Measurements from ENCODE around the gene CALCR. TPM values are rescaled to one million over a fixed set of nuclear protein-coding genes. Genes with fewer than 3 reads are reported as not detected.

The CALCR gene
- total RNA-seq, 1 experiment from 2014 or later: 0.98 TPM

- no peak for DNase-seq (ENCODE audit: low spot score)
These were observed 126.3 kb downstream of the CALCR start for GRCh38 chr7:93448176-93448575.

DNA sequence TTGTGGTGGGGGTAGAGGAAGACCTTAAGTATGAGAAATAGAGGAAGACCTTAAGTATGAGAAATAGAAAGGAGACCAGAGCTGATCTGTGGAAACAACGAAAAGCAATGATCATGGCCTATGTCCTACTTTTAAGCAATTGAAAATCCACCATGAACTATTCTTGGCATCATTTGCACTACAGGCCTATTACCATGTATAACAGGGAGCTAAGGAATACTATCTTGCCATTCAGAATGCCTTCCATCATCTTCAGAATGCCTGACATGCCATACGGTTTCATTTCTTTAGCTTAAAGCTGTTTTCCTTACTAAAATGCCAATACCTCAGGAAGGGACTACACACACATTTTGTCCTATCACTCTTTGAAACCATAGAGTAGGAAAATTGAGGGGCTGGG, 127.0 kb downstream of the CALCR start:
- DNase-seq (ENCODE audit: low spot score): no peak

- DNase-seq (ENCODE audit: low spot score): peak; percentile 47
These were observed 131.9 kb downstream of the CALCR start for GRCh38 chr7:93442478-93443224.

DNA sequence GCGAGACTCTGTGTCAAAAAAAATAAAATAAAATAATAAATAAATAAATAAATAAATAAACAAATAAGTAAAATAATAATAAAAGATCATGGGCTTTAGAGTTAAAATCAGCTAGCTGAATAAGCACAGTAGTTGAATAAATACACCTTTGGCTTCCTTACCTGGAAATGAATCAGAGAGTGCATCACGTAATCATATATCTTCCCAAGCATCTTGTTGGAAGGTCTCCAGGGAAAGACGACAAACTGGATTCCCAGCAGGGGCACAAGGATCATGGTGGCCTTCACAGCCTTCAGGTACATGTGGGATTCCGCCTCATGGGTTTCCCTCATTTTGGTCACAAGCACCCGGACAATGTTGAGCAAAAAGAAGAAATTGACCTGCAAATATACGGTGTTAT, 138.7 kb downstream of the CALCR start:
- no peak for DNase-seq (ENCODE audit: low spot score)

DNA sequence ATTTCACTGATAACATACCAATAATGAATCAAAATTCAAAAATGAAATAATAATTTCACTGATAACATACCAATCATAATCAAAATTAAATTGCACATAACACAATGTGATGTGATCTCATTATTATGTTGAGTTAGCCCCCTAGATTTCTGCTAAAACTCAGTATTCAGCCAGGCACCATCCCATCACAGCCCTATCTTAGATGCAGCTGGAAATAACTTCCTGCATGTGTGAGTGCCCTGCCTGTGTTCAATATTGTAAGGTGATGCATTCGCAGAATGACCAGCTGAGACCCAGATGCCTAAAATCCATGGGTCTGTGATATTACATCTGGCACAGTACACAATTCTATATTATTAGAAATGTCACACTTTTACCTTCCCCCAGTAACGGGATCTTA, 142.4 kb downstream of the CALCR start:
- DNase-seq (ENCODE audit: low spot score): no peak

DNA sequence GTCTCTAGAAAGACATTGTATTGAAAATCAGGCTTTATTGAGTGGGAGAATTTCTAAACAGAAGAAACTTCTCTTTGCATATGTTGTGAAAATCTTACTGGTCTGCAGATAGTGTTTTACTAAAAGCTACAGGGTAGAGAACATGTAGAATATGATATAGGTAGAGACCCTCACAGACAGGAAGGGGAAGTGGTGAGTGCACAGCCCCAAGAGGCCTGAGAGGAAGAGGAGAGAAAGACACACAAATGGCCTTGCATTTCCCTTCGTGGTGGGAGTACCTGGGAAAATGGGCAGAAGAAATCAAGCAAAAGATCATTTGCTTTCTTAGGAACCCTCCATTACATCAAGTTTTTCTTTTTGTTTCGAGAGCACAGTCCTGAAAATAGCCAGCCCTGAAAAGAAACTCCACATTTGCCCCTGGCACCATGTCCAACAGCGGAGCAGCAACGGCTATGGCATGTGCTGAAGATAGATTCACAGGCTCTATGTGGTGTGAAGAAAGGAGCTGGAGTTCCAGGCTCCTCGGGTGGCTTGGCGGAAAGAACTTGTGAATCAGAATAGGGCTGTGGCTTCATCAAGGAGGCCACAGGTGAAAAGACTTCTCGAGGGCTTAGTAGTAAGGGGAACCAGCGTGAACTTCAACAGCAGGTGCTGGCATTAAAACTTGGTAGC, 143.5 kb downstream of the CALCR start:
- no peak for DNase-seq (ENCODE audit: low spot score)

DNA sequence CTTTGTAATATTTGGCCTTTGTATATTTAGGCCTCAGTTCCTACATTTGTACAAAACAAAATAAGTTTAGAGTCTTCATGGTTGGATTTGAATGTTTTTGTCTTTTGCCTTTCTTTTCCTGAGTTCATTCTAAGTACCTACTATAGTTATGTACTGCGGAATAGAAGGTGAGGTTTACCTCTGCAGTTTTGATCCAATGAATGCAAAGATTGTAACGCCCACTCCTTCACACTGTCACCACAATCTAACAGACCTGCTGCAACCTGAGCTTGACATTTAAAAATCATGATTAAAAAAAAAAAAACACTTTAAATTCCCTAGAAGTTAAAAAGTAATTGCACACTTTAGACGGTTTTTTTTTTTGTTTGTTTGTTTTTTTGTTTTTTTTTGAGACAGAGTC, 145.0 kb downstream of the CALCR start:
- DNase-seq (ENCODE audit: low spot score): no peak

GRCh38 chr7:93427107-93427506, 147.4 kb downstream of the CALCR start:
- no peak for DNase-seq (ENCODE audit: low spot score)

DNA sequence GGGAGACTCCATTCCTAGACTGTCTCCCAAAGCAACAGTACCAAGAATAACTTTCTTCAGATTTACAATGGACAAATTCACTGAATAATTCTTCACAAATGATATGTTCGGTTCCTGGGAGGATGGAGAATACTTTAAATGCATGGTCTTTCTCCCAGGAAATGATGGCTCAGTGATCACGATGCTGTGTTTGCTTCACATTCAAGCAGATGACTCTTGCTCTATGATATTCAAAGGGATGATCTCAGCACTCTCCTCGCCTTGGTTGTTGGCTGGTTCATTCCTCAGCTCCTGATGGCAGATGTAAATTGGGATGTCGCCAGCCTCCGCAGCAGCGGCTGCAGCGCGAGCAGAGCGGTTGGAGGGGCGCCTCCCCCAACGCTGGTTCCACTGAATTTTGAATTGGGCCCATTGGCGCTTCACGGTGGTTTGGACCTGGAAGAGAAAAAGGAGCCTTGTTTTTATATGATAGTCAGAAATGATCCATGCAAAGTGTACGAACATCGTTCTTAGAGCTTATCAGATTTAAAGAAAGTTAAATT, 148.3 kb downstream of the CALCR start:
- no peak for DNase-seq (ENCODE audit: low spot score)

- no peak for DNase-seq (ENCODE audit: low spot score)
These were observed 159.9 kb downstream of the CALCR start for GRCh38 chr7:93414574-93414973.

DNA sequence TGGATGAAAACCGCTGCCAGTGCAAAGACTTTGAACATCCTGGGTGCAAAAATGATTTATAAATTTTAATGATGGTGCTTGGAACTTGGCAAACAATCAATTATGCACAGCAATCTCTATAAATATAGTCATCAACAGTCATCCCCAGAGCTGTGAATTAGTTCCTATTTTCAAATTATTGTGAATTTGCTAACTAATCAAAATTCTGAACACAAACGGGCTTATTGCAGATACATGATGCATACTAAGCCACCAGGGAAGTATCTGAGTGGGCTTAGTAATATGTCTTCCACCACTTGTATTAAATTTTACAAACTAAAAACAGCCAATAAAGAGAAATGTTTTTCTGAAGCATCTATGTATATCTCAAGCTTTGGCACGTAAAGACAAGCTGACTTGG, 165.2 kb downstream of the CALCR start:
- no peak for DNase-seq (ENCODE audit: low spot score)

DNA sequence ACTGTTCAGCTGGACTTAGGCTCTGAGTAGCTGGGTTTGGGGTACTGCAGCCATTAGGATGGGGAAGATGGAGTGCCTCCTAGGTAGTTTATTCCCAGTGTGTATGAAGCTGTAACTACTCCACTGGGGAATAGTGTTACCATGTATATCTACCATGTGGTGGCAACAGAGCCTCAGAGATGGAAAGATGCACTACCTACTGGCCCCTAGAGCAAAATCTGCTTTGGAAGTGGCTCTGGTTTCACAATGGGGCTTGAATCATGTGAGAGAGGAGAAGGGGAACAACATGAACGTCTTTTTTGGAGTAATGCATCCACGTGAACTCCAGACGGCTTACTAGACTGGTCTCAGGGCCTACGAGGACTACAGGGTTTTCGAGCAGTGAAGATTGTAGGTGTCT, 167.3 kb downstream of the CALCR start:
- DNase-seq (ENCODE audit: low spot score): no peak

DNA sequence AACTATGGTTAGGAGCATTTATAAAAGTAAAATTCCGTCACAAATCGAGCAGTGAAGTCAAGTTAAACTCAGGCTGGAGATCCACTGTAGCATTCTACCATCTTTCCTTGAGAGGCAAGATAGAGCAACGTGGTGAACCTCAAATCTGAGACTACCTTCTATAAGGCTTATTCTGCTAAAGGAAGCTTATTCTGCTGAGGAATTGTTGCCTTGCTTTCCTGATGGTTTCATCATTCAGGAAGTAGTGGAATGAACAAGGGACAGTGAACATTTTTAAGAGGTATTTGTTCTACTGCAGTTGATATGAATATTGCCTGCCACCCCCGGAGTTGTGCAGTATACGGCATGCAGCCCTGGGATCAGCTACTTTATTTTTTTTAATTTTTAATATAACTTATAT, 171.6 kb downstream of the CALCR start:
- DNase-seq (ENCODE audit: low spot score): no peak

DNA sequence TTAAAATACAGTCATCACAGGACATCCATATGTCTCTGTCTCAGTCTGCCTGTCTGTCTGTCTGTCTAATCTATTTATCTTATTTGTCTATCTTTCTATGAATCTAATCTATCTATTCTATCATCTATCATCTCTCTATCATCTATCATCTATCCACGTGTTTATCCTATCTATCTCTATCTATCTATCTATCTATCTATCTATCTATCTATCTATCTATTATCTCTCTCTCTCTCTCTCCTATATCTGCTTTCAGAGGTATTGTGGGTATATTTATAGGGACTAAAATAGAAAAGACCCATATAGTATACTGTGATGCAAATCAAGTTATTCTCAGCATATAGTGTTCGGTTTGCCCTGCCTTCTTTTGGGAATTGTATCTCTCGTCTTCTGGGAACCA, 174.9 kb downstream of the CALCR start:
- no peak for DNase-seq (ENCODE audit: low spot score)

GRCh38 chr7:93392984-93393383, 181.5 kb downstream of the CALCR start:
- DNase-seq (ENCODE audit: low spot score): no peak

DNA sequence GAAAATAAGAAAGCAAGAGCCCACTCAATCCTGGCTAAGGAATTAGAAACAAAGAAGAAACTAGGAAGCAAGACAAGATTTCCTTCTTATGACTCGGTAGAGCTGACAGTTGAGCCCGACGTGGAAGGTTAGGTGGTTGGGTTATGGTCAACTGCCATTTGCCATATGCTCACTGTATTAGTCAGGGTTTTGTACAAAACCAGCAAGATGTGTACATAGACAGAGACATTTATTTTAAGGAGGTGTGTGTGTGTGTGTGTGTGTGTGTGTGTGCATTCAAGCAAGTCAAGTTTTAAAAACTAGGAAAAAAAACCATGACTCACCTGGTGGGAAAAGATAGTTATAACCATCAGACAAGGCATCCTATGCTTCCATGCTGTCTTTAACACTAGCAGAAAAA, 183.9 kb downstream of the CALCR start:
- no peak for DNase-seq (ENCODE audit: low spot score)

- no peak for DNase-seq (ENCODE audit: low spot score)
These were observed 192.2 kb downstream of the CALCR start for GRCh38 chr7:93382362-93382761.

DNA sequence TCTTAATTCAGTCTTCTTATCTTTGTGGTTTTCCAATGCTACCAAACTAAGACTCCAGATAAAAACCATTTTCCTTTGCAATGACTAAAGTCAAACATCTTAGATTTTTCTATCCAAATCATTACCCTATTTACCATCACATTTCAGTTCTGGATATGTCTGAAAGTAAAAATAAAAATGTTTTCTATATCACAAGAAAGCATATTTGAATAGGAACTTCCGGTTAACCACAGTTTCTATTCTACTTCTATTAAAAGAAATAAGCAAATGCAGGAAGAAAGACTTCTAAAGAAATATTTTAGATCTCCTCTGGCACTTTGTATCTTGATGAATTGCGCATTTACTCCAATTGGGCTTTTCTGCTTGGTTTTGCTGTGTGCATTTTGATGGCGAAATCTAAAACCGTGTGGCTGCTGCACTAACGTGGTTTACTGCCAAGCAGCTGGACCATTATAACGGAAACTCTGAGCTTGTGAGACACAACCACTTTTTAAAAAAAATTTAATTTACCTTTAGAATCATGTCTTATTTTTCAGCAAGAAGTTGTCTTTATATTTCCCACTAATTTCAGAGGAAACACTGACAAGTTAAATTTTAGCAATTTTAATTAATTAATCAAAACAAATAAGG, 196.3 kb downstream of the CALCR start:
- DNase-seq (ENCODE audit: low spot score): no peak

DNA sequence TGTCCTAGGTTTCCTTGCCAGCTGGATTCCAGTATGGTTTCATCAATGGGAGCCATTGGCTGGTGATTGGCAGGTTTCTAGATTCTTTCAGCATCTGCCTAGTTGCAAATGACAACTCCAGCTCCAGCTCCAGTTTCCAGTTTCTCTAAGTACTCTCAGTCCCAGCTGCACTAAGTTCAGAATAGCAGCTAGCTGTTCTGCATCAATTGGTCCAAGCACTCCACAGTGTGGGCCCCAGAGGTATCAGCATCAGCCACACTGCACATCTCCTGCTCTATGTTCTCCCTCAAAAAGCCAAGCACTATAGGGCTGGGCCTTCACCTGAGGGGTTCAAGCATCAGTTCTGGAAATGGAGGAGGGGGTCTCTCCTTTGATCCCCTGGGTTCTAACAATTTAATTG, 198.9 kb downstream of the CALCR start:
- no peak for DNase-seq (ENCODE audit: low spot score)
